ENCODE results near the gene SCN2A. TPM values are rescaled to one million over a fixed set of nuclear protein-coding genes. Genes with fewer than 3 reads are reported as not detected.

Gene SCN2A
- total RNA-seq, 2 experiments from 2014 or later, result not detected

DNA sequence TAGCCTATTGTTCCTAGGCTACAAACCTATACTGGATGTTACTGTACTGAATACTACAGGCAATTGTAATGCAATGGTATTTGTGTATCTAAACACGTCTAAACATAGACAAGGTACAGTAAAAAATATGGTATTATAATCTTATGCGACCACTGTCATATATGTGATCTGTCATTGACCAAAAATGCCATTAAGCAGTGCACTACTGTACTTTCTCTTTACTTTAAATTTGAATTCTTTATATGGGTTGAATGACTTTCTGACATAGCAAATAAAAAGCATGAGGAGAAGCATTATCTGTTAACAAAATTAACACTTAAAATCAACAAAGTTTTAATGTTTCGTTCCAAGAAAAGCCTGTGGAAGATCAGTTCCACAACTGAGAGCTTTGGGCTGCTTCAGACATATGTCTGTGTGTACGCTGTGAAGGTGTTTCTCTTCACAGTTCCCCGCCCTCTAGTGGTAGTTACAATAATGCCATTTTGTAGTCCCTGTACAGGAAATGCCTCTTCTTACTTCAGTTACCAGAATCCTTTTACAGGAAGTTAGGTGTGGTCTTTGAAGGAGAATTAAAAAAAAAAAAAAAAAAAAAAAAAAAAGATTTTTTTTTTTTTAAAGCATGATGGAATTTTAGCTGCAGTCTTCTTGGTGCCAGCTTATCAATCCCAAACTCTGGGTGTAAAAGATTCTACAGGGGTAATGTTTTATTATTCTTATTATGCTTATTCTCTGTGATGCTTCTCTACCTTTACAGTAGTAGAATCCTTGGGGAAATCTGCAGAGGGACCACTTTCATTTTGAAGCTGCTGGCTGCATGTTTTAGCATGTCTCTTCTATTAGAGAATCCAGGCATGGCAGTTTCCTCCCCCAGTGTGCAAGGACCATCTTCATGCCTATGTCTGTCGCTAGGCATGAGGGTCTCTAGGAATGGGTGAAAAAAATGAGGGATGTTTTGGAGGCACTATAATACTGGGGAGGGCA lies 54.5 kb downstream of the SCN2A start:
- ATAC-seq, result peak; percentile 100
- intact Hi-C loops (cut with micrococcal nuclease), result loop anchor here (10.0 kb wide), 1 partner anchor 279 kb away; no protein-coding TSS in a partner anchor
- H3K27ac Mint-ChIP-seq, result no peak overlapping the region
- no peaks in the 10 kb centered on the region for H3K9me3 Mint-ChIP-seq
- ChIA-PET CTCF (interaction anchor here (0.7 to 1.4 kb wide), 9 partner anchors 10 to 301 kb away, joined by 3 to 6 read pairs (median 4); partner anchors contain the start of genes SCN2A and SCN3A), POLR2A (no interaction called here)
- peak; percentile 72 for TF ChIP-seq CTCF (IDR thresholded peaks at IDR 0.05)
- H3K4me3 Mint-ChIP-seq, result no peak overlapping the region
- peak; percentile 49 for DNase-seq
- no peaks in the 10 kb centered on the region for H3K36me3 Mint-ChIP-seq (ENCODE audit: low read depth)
- H3K27me3 Mint-ChIP-seq, result peaks cover 7% of the 10 kb centered on the region
- peaks cover 5% of the 10 kb centered on the region for H3K4me1 Mint-ChIP-seq (ENCODE audit: low read depth)

GRCh38 chr2:165294912-165295311 lies 55.7 kb downstream of the SCN2A start:
- Mint-ChIP-seq H3K4me3 (no peak overlapping the region), H3K27ac (no peak overlapping the region), H3K27me3 (peaks cover 7% of the 10 kb centered on the region), H3K9me3 (no peaks in the 10 kb centered on the region), H3K4me1 (ENCODE audit: low read depth) (peaks cover 5% of the 10 kb centered on the region), H3K36me3 (ENCODE audit: low read depth) (no peaks in the 10 kb centered on the region)
- no peak for TF ChIP-seq CTCF (IDR thresholded peaks at IDR 0.05)
- intact Hi-C loops (cut with micrococcal nuclease), result loop anchor here (10.0 kb wide), 1 partner anchor 280 kb away; no protein-coding TSS in a partner anchor
- CTCF ChIA-PET, result interaction anchor here (1.1 to 2.0 kb wide), 3 partner anchors 11 to 278 kb away, joined by 4 to 9 read pairs (median 5); partner anchors contain the start of gene SCN2A
- DNase-seq (no peak), ATAC-seq (no peak)
- POLR2A ChIA-PET, result no interaction called here

GRCh38 chr2:165295643-165296042 lies 56.4 kb downstream of the SCN2A start:
- H3K27ac Mint-ChIP-seq, result no peak overlapping the region
- peaks cover 7% of the 10 kb centered on the region for H3K27me3 Mint-ChIP-seq
- no peaks in the 10 kb centered on the region for H3K9me3 Mint-ChIP-seq
- H3K4me3 Mint-ChIP-seq, result no peak overlapping the region
- no peak for ATAC-seq
- peaks cover 5% of the 10 kb centered on the region for H3K4me1 Mint-ChIP-seq (ENCODE audit: low read depth)
- ChIA-PET CTCF (interaction anchor here (1.1 to 2.0 kb wide), 3 partner anchors 10 to 279 kb away, joined by 4 to 9 read pairs (median 5); partner anchors contain the start of gene SCN2A), POLR2A (no interaction called here)
- no peak for TF ChIP-seq CTCF (IDR thresholded peaks at IDR 0.05)
- intact Hi-C loops (cut with micrococcal nuclease), result loop anchor here (10.0 kb wide), 1 partner anchor 281 kb away; no protein-coding TSS in a partner anchor
- H3K36me3 Mint-ChIP-seq (ENCODE audit: low read depth), result no peaks in the 10 kb centered on the region
- DNase-seq, result no peak

- Mint-ChIP-seq H3K27me3 (peaks cover 3% of the 10 kb centered on the region), H3K36me3 (ENCODE audit: low read depth) (no peaks in the 10 kb centered on the region), H3K4me1 (ENCODE audit: low read depth) (no peaks in the 10 kb centered on the region), H3K4me3 (no peak overlapping the region), H3K9me3 (no peaks in the 10 kb centered on the region), H3K27ac (no peak overlapping the region)
- intact Hi-C loops (cut with micrococcal nuclease), result no loop called here
- ChIA-PET POLR2A (interaction anchor here (0.6 kb wide), 1 partner anchor 647 kb away, joined by 3 read pairs; no protein-coding TSS in a partner anchor), CTCF (interaction anchor here (1.1 kb wide), 1 partner anchor 10 kb away, joined by 4 read pairs; no protein-coding TSS in a partner anchor)
- DNase-seq (no peak), ATAC-seq (no peak)
- no peak for TF ChIP-seq CTCF (IDR thresholded peaks at IDR 0.05)
Observed at GRCh38 chr2:165305391-165306096, 66.3 kb downstream of the SCN2A start.

Data from activated CD8-positive, alpha-beta T cell treated with anti-CD3 and anti-CD28 coated beads for 36 hours (primary cell).